ENCODE results near the gene KIAA1586.

GRCh38 chr6:57102976-57103375, 56.5 kb downstream of the KIAA1586 start:
- TF ChIP-seq, protein P1, sequence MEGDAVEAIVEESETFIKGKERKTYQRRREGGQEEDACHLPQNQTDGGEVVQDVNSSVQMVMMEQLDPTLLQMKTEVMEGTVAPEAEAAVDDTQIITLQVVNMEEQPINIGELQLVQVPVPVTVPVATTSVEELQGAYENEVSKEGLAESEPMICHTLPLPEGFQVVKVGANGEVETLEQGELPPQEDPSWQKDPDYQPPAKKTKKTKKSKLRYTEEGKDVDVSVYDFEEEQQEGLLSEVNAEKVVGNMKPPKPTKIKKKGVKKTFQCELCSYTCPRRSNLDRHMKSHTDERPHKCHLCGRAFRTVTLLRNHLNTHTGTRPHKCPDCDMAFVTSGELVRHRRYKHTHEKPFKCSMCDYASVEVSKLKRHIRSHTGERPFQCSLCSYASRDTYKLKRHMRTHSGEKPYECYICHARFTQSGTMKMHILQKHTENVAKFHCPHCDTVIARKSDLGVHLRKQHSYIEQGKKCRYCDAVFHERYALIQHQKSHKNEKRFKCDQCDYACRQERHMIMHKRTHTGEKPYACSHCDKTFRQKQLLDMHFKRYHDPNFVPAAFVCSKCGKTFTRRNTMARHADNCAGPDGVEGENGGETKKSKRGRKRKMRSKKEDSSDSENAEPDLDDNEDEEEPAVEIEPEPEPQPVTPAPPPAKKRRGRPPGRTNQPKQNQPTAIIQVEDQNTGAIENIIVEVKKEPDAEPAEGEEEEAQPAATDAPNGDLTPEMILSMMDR (IDR thresholded peaks at IDR 0.05) = no peak
- TF ChIP-seq ZFX (IDR thresholded peaks at IDR 0.05; ENCODE audit: borderline replicate concordance) = no peak
